ENCODE measurements around the gene RCAN1.
"Not testable (repeated sequence)": the region's sequence is repeated elsewhere in the genome, so short reads cannot be mapped to it uniquely, and the experiment has no call there.

Gene RCAN1

GRCh38 chr21:34571994-34572393 is 42.9 kb downstream of the RCAN1 start:
- no peak overlapping the region for H3K4me3 ChIP-seq (ENCODE audit: low read depth, low read length)
- DNase-seq (ENCODE audit: low read depth): no peak
- TF ChIP-seq MYC (IDR thresholded peaks at IDR 0.05; ENCODE audit: low read depth, low read length): no peak
- TF ChIP-seq, protein P1, sequence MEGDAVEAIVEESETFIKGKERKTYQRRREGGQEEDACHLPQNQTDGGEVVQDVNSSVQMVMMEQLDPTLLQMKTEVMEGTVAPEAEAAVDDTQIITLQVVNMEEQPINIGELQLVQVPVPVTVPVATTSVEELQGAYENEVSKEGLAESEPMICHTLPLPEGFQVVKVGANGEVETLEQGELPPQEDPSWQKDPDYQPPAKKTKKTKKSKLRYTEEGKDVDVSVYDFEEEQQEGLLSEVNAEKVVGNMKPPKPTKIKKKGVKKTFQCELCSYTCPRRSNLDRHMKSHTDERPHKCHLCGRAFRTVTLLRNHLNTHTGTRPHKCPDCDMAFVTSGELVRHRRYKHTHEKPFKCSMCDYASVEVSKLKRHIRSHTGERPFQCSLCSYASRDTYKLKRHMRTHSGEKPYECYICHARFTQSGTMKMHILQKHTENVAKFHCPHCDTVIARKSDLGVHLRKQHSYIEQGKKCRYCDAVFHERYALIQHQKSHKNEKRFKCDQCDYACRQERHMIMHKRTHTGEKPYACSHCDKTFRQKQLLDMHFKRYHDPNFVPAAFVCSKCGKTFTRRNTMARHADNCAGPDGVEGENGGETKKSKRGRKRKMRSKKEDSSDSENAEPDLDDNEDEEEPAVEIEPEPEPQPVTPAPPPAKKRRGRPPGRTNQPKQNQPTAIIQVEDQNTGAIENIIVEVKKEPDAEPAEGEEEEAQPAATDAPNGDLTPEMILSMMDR (IDR thresholded peaks at IDR 0.05; ENCODE audit: low read depth, low read length): no peak
- TF ChIP-seq POLR2A (IDR thresholded peaks at IDR 0.05; ENCODE audit: extremely low read depth, insufficient read length): no peak
- TF ChIP-seq, protein P2, sequence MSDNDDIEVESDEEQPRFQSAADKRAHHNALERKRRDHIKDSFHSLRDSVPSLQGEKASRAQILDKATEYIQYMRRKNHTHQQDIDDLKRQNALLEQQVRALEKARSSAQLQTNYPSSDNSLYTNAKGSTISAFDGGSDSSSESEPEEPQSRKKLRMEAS (IDR thresholded peaks at IDR 0.05; ENCODE audit: low read depth, low read length): no peak

- no peak for DNase-seq (ENCODE audit: low read depth)
- H3K4me3 ChIP-seq (ENCODE audit: low read depth, low read length): no peak overlapping the region
- TF ChIP-seq, protein P1 (IDR thresholded peaks at IDR 0.05; ENCODE audit: low read depth, low read length): no peak
- TF ChIP-seq POLR2A (IDR thresholded peaks at IDR 0.05; ENCODE audit: extremely low read depth, insufficient read length): no peak
- TF ChIP-seq MYC (IDR thresholded peaks at IDR 0.05; ENCODE audit: low read depth, low read length): peak; percentile 72
- TF ChIP-seq, protein P2 (IDR thresholded peaks at IDR 0.05; ENCODE audit: low read depth, low read length): peak; percentile 95
These were observed 44.6 kb downstream of the RCAN1 start for GRCh38 chr21:34570313-34570712.

DNA sequence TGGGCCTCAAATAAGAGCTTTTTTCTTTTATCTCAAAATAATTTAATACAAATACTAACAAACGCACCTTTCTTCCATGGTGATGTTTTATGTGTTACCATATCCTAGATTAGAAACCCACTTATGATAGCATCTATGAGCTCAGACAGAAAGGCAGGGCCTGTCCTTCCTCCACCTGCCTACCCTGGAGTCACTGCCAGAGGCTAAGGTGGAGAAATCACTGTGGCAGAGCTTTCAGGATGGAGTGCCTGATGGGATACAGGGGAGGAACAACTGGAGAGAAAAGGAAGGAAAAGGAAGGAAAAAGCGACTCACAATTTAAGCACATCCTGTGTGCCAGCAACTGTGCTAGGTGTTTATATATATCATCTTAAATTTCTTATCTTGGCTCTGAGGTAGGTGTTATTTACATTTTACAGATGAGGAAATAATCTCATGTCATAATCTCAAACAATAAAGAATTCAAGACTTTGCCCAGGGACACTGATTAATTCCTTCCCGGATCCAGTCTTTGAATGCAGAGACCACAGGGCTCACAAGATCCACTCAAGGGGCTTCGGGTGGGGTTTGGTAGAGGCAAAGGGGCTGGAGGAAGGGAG is 45.4 kb downstream of the RCAN1 start:
- TF ChIP-seq, protein P2 (IDR thresholded peaks at IDR 0.05; ENCODE audit: low read depth, low read length): no peak
- no peak for TF ChIP-seq POLR2A (IDR thresholded peaks at IDR 0.05; ENCODE audit: extremely low read depth, insufficient read length)
- TF ChIP-seq, protein P1 (IDR thresholded peaks at IDR 0.05; ENCODE audit: low read depth, low read length): no peak
- no peak for TF ChIP-seq MYC (IDR thresholded peaks at IDR 0.05; ENCODE audit: low read depth, low read length)
- DNase-seq (ENCODE audit: low read depth): no peak
- no peak overlapping the region for H3K4me3 ChIP-seq (ENCODE audit: low read depth, low read length)

- DNase-seq (ENCODE audit: low read depth); H3K4me3 ChIP-seq (ENCODE audit: low read depth, low read length): not testable (repeated sequence)
These were observed 46.1 kb downstream of the RCAN1 start for GRCh38 chr21:34568801-34569200.

DNA sequence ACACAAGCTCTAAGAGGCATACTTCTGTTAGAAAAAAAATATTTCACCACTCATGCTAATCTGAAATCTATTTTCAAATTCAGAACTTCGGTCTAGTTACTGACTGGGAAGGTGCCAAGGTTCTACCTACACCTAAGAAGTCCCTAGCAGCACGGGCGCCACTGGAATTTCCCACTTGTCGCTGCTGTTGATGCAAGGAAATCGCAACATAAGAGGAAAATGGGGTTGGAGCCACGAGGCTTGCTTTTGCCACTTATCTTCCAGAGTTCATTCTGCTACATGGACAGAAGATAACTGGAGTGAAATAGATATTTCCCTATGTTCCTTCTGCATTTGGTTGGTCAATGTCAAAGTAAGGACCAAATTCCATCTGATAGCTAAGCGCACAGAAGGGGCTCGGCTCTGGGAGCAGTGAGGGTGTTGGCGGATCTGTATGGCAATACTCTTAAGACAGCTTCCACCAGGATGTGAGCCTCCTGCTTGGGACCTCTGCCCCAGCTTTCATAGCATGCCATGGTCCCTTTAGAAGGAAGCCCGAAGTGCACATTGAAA is 47.2 kb downstream of the RCAN1 start:
- no peak overlapping the region for H3K4me3 ChIP-seq (ENCODE audit: low read depth, low read length)
- DNase-seq (ENCODE audit: low read depth): no peak
- TF ChIP-seq POLR2A (IDR thresholded peaks at IDR 0.05; ENCODE audit: extremely low read depth, insufficient read length): no peak

DNA sequence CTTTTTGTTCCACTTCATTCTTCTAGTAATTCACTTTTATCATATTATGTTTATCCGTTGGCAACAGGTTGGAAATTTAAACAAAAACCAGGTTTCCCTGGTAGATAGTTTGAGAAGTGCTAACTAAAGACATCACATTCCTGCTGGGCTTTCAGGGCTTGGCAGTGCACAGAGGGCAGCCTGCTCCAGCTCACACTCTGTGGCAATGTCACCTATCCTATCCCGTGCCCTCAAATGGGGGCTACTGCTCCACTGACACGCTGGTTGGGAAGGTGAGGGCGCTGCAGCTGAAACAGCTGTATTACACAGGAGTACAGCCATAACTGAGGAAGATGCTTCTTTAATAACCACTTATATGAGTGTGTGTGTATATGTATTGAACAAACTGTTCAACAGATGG is 49.7 kb downstream of the RCAN1 start:
- no peak for TF ChIP-seq MYC (IDR thresholded peaks at IDR 0.05; ENCODE audit: low read depth, low read length)
- no peak for TF ChIP-seq POLR2A (IDR thresholded peaks at IDR 0.05; ENCODE audit: extremely low read depth, insufficient read length)
- TF ChIP-seq, protein P2 (IDR thresholded peaks at IDR 0.05; ENCODE audit: low read depth, low read length): no peak
- TF ChIP-seq, protein P1 (IDR thresholded peaks at IDR 0.05; ENCODE audit: low read depth, low read length): no peak
- no peak overlapping the region for H3K4me3 ChIP-seq (ENCODE audit: low read depth, low read length)
- DNase-seq (ENCODE audit: low read depth): no peak

- DNase-seq (ENCODE audit: low read depth); H3K4me3 ChIP-seq (ENCODE audit: low read depth, low read length): not testable (repeated sequence)
These were observed 51.5 kb downstream of the RCAN1 start for GRCh38 chr21:34563370-34563769.

Measured in NB4 (cell line).